WTC11 (cell line): ENCODE data around the gene ROBO2. TPM values are rescaled to one million over a fixed set of nuclear protein-coding genes. Genes with fewer than 3 reads are reported as not detected.

Experiments
- ATAC-seq: fragments of 200-7000 bp; cut with Tn5 transposase; 2 replicates; pipeline ENCODE4 v1.10.0; 2021; ENCODE audit warnings: mild to moderate bottlenecking, moderate library complexity
- CTCF ChIA-PET: fragments of 300-600 bp; sonication (Branson Sonifier 250); formaldehyde crosslinking; loops from one replicate; lab custom pipeline; 2021; ENCODE audit warnings: antibody characterized with exemption; lab: Charles Lee
- POLR2A ChIA-PET: fragments of 350-600 bp; sonication (Branson Sonifier 250); formaldehyde crosslinking; loops from one replicate; lab custom pipeline; 2021; ENCODE audit warnings: antibody characterized with exemption; lab: Charles Lee
- DNase-seq: peaks from one replicate; pipeline ENCODE4 v3.0.0; 2021; ENCODE audit warnings: low spot score
- H3K27ac Mint-ChIP-seq: 2 replicates; pipeline ENCODE4 v1.8.0; 2021; ENCODE audit warnings: mixed read lengths
- H3K27me3 Mint-ChIP-seq: 2 replicates; pipeline ENCODE4 v1.8.0; 2021; ENCODE audit warnings: low read depth, mild to moderate bottlenecking, moderate library complexity, mixed read lengths
- H3K36me3 Mint-ChIP-seq: 2 replicates; pipeline ENCODE4 v1.8.0; 2021; ENCODE audit warnings: mixed read lengths
- H3K4me1 Mint-ChIP-seq: 2 replicates; pipeline ENCODE4 v1.8.0; 2022; ENCODE audit warnings: mixed read lengths
- H3K4me3 Mint-ChIP-seq: 2 replicates; pipeline ENCODE4 v1.8.0; 2021; ENCODE audit warnings: mild to moderate bottlenecking, moderate library complexity, mixed read lengths
- H3K9me3 Mint-ChIP-seq: 2 replicates; pipeline ENCODE4 v1.8.0; 2021; ENCODE audit warnings: mixed read lengths
- AR ChIP-seq: fragments of 250-450 bp; sonication (Bioruptor Pico); IDR thresholded peaks from 2 replicates; pipeline ENCODE4 v1.9.0; 2021; ENCODE audit warnings: mild to moderate bottlenecking
- ARID4B ChIP-seq: sonication (generic); formaldehyde crosslinking; IDR thresholded peaks from 2 replicates; pipeline ENCODE4 v1.8.0; 2023; ENCODE audit warnings: missing genetic modification reagents, mild to moderate bottlenecking, borderline replicate concordance
- CDX4 ChIP-seq: fragments of 250-450 bp; sonication (Bioruptor Pico); IDR thresholded peaks from 2 replicates; pipeline ENCODE4 v1.9.0; 2021; ENCODE audit warnings: moderate library complexity, mild to moderate bottlenecking, inconsistent platforms, borderline replicate concordance
- CTCF ChIP-seq: fragments of 200-600 bp; IDR thresholded peaks from 2 replicates; pipeline ENCODE4 v1.8.0; 2022; ENCODE audit warnings: antibody characterized with exemption
- E2F5 ChIP-seq: sonication (generic); formaldehyde crosslinking; IDR thresholded peaks from 2 replicates; pipeline ENCODE4 v1.8.1; 2022; ENCODE audit warnings: mild to moderate bottlenecking, moderate library complexity, missing genetic modification reagents
- EMX1 ChIP-seq: fragments of 250-450 bp; sonication (Bioruptor Pico); IDR thresholded peaks from 2 replicates; pipeline ENCODE4 v1.8.0; 2021; ENCODE audit warnings: mild to moderate bottlenecking
- GABPB1 ChIP-seq: sonication (generic); formaldehyde crosslinking; IDR thresholded peaks from 2 replicates; pipeline ENCODE4 v1.8.1; 2023; ENCODE audit warnings: mild to moderate bottlenecking, missing genetic modification reagents
- KAT7 ChIP-seq: sonication (generic); formaldehyde crosslinking; IDR thresholded peaks from 2 replicates; pipeline ENCODE4 v1.8.1; 2023; ENCODE audit warnings: missing genetic modification reagents, mild to moderate bottlenecking, borderline replicate concordance
- NFE2L1 ChIP-seq: sonication (generic); formaldehyde crosslinking; IDR thresholded peaks from 2 replicates; pipeline ENCODE4 v1.8.1; 2023; ENCODE audit warnings: missing genetic modification reagents
- RELA ChIP-seq: sonication (generic); formaldehyde crosslinking; IDR thresholded peaks from 2 replicates; pipeline ENCODE4 v1.8.1; 2022; ENCODE audit warnings: missing genetic modification reagents, mild to moderate bottlenecking, borderline replicate concordance
- SP1 ChIP-seq: sonication (generic); formaldehyde crosslinking; conservative IDR thresholded peaks from 2 replicates; pipeline ENCODE4 v1.8.1; 2022; ENCODE audit warnings: missing genetic modification reagents
- TEAD1 ChIP-seq: sonication (generic); formaldehyde crosslinking; IDR thresholded peaks from 2 replicates; pipeline ENCODE4 v1.8.0; 2022; ENCODE audit warnings: mild to moderate bottlenecking, missing genetic modification reagents
- USF1 ChIP-seq: sonication (generic); formaldehyde crosslinking; IDR thresholded peaks from 2 replicates; pipeline ENCODE4 v1.8.0; 2022; ENCODE audit warnings: mild to moderate bottlenecking, missing genetic modification reagents
- USF2 ChIP-seq: sonication (generic); formaldehyde crosslinking; IDR thresholded peaks from 2 replicates; pipeline ENCODE4 v1.8.1; 2023; ENCODE audit warnings: mild to moderate bottlenecking, missing genetic modification reagents, moderate library complexity
- ZNF512 ChIP-seq: sonication (generic); formaldehyde crosslinking; IDR thresholded peaks from 2 replicates; pipeline ENCODE4 v1.8.1; 2022; ENCODE audit warnings: missing genetic modification reagents, borderline replicate concordance
- ZNF671 ChIP-seq: fragments of 250-450 bp; sonication (Bioruptor Pico); IDR thresholded peaks from 2 replicates; pipeline ENCODE4 v1.8.0; 2021; ENCODE audit warnings: mild to moderate bottlenecking
- total RNA-seq: library from RNA; stranded (reverse); gene quantifications from 3 replicates; pipeline ENCODE4 v1.2.3, GENCODE V29; 2021

ROBO2 gene
- total RNA-seq, 1 experiment from 2014 or later, result 11.7 TPM

GRCh38 chr3:77186728-77187127 lies 146.8 kb downstream of the ROBO2 start (continued):
- TF ChIP-seq USF2 (no peak), USF1 (CRISPR knock-in tag) (no peak), ZNF512 (CRISPR knock-in tag) (no peak), CTCF (no peak), E2F5 (CRISPR knock-in tag) (no peak), AR (no peak)
- TF ChIP-seq, all 79 proteins: peak for 0

- Mint-ChIP-seq H3K9me3 (no peaks in the 10 kb centered on the region), H3K36me3 (no peaks in the 10 kb centered on the region), H3K4me3 (no peak overlapping the region), H3K4me1 (peaks cover 25% of the 10 kb centered on the region), H3K27me3 (no peaks in the 10 kb centered on the region), H3K27ac (no peak overlapping the region)
- DNase-seq (no peak), ATAC-seq (no peak)
- POLR2A ChIA-PET, result no interaction called here
- CTCF ChIA-PET, result no interaction called here
- TF ChIP-seq GABPB1 (CRISPR knock-in tag) (no peak), CDX4 (CRISPR knock-in tag) (no peak)
These were observed 148.3 kb downstream of the ROBO2 start for GRCh38 chr3:77188210-77188609.

- no peak overlapping the region for H3K27ac Mint-ChIP-seq
- ChIA-PET POLR2A (no interaction called here), CTCF (no interaction called here)
- DNase-seq (no peak), ATAC-seq (no peak)
- H3K4me1 Mint-ChIP-seq, result peaks cover 25% of the 10 kb centered on the region
- no peaks in the 10 kb centered on the region for H3K9me3 Mint-ChIP-seq
- H3K36me3 Mint-ChIP-seq, result no peaks in the 10 kb centered on the region
- H3K4me3 Mint-ChIP-seq, result no peak overlapping the region
- H3K27me3 Mint-ChIP-seq, result no peaks in the 10 kb centered on the region
- TF ChIP-seq E2F5 (CRISPR knock-in tag) (no peak), RELA (CRISPR knock-in tag) (no peak), TEAD1 (CRISPR knock-in tag) (no peak), ARID4B (CRISPR knock-in tag) (no peak), ZNF671 (CRISPR knock-in tag) (no peak), KAT7 (CRISPR knock-in tag) (no peak), EMX1 (CRISPR knock-in tag) (no peak), SP1 (no peak), NFE2L1 (CRISPR knock-in tag) (no peak)
These were observed 149.4 kb downstream of the ROBO2 start for GRCh38 chr3:77189258-77189657.
